Body of pancreas (tissue), 4 donors: ENCODE data around the gene TTLL10.

Experiments
- POLR2A ChIP-seq, 3 donors: fragments of 450-650 bp; IDR thresholded peaks; one replicate each; pipeline ENCODE4 v1.6.1; 2016; ENCODE audit warnings: antibody characterized with exemption in 3 of 3, mild to moderate bottlenecking in 2 of 3
- TF ChIP-seq, protein P1 (sequence below), 7 experiments: fragments of 450-650 bp in 4 of 7; fragments of 200-600 bp in 3 of 7; sonication (generic) in 3 of 7; IDR thresholded peaks; one replicate each; pipeline ENCODE4 v1.5.1; 2016 to 2019; ENCODE audit warnings: antibody characterized with exemption in 7 of 7

DNA sequence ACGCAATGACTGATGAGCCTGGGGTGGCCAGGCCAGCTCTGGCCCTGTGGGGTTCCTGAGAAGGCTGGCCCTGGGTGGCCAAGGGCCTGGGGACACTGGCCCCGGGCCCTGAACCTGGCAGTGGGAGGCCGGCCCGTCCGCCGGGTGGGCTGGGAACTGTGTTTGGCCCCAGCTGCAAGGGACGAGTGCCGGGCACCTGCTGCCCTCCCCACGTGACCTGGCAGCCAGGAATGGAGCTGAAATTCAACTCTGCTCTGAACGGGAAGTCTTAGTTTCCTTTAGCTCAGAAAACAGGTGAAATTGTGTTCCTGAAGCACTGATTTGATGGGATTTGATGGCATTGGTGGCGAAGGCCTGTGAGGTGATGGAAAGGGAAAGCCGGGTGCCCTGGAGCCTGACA is 8.2 kb upstream of the TTLL10 start:
- TF ChIP-seq, protein P1, sequence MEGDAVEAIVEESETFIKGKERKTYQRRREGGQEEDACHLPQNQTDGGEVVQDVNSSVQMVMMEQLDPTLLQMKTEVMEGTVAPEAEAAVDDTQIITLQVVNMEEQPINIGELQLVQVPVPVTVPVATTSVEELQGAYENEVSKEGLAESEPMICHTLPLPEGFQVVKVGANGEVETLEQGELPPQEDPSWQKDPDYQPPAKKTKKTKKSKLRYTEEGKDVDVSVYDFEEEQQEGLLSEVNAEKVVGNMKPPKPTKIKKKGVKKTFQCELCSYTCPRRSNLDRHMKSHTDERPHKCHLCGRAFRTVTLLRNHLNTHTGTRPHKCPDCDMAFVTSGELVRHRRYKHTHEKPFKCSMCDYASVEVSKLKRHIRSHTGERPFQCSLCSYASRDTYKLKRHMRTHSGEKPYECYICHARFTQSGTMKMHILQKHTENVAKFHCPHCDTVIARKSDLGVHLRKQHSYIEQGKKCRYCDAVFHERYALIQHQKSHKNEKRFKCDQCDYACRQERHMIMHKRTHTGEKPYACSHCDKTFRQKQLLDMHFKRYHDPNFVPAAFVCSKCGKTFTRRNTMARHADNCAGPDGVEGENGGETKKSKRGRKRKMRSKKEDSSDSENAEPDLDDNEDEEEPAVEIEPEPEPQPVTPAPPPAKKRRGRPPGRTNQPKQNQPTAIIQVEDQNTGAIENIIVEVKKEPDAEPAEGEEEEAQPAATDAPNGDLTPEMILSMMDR (IDR thresholded peaks at IDR 0.05) = no peak
- TF ChIP-seq POLR2A (IDR thresholded peaks at IDR 0.05) = no peak
